Gastroesophageal sphincter (tissue), 4 donors: ENCODE measurements around the gene IRF5. TPM values are rescaled to one million over a fixed set of nuclear protein-coding genes. Genes with fewer than 3 reads are reported as not detected.
A peak's percentile ranks its signal among the peaks of the same experiment; 100 is the strongest.

ENCODE experiments used
- ATAC-seq: fragments of 150-250 bp; one replicate; pipeline ENCODE4 v1.9.1; 2016; ENCODE audit warnings: mild to moderate bottlenecking, moderate library complexity
- H3K27ac ChIP-seq, 4 donors: fragments of 200-600 bp; sonication (generic) in 3 of 4; 1 replicate in 3 of 4; 2 replicates in 1 of 4; pipeline ENCODE4 v1.5.1; 2016 to 2019
- H3K27me3 ChIP-seq: fragments of 200-600 bp; sonication (generic); one replicate; pipeline ENCODE4 v1.5.1; 2019
- H3K36me3 ChIP-seq, 2 donors: fragments of 200-600 bp; sonication (generic); one replicate each; pipeline ENCODE4 v1.5.1; 2019; ENCODE audit warnings: control low read depth in 1 of 2
- H3K4me1 ChIP-seq, 3 donors: fragments of 200-600 bp; sonication (generic); 1 replicate in 2 of 3; 2 replicates in 1 of 3; pipeline ENCODE4 v1.5.1; 2016 to 2019; ENCODE audit warnings: control low read depth in 2 of 3
- H3K4me3 ChIP-seq, 2 donors: fragments of 200-600 bp; sonication (generic); one replicate each; pipeline ENCODE4 v1.5.1; 2019; ENCODE audit warnings: mild to moderate bottlenecking in 1 of 2, moderate library complexity in 1 of 2
- H3K9me3 ChIP-seq, 3 donors: fragments of 200-600 bp; sonication (generic); one replicate each; pipeline ENCODE4 v1.5.1; 2017 to 2019; ENCODE audit warnings: control low read depth in 2 of 3
- EP300 ChIP-seq: sonication (generic); formaldehyde crosslinking; IDR thresholded peaks from one replicate; pipeline ENCODE4 v1.6.1; 2017; ENCODE audit warnings: antibody characterized with exemption, mild to moderate bottlenecking
- POLR2A ChIP-seq, 2 donors: fragments of 450-650 bp; IDR thresholded peaks; one replicate each; pipeline ENCODE4 v1.6.1; 2017; ENCODE audit warnings: antibody characterized with exemption in 2 of 2, mild to moderate bottlenecking in 2 of 2, moderate library complexity in 1 of 2
- POLR2AphosphoS5 ChIP-seq: sonication (generic); formaldehyde crosslinking; IDR thresholded peaks from one replicate; pipeline ENCODE4 v1.6.1; 2017; ENCODE audit warnings: antibody characterized with exemption
- WGBS, 2 donors: methylation state at CpG; one replicate each; pipeline ENCODE4 v1.1.5; 2018; ENCODE audit warnings: low coverage in 1 of 2; 5-methylcytosine and 5-hydroxymethylcytosine counted together
- total RNA-seq, 4 donors: library from RNA; depleted of rRNA; stranded (reverse); fragments of >200 nt; gene quantifications; one replicate each; pipeline ENCODE4 v1.1.0, GENCODE V29; 2016
- TF ChIP-seq, protein P1 (sequence below), 4 experiments: fragments of 200-600 bp in 2 of 4; fragments of 450-650 bp in 2 of 4; sonication (generic) in 1 of 4; IDR thresholded peaks; one replicate each; pipeline ENCODE4 v1.5.1; 2017 to 2019; ENCODE audit warnings: antibody characterized with exemption in 4 of 4, mild to moderate bottlenecking in 2 of 4, moderate library complexity in 2 of 4

Gene IRF5
- total RNA-seq, 4 donors from 2014 or later, result 6.6 to 10.1 (median 8.2) TPM

DNA sequence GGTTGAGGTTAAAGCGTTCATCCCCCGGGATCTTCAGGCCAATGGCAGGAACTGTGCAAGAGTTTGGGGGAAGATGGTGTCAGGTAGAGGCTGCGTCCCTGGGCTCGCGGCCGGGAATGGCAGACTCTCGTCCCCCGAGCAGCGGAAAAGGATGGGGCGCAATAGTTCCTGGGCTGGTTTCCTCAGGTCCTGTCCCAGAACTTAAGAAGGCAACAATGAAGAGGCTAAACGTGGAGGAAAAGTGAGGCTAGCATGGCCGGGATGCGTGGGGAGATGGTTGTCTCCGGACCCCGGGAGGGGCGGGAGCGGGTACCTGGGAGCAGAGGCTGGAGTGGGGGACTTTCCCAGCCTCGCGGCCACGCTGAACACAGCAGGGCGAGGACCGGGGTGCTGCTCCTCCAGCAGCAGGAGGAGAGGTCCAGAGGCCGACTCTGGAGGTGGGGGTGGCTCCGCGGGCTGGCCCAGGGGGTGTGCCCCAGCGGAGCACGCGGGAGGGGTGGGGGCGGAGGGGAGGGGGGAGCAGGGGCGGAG is 882 bp downstream of the IRF5 start:
- WGBS, 2 donors, result 2% methylated on average over 9 to 20 of the region's 30 CpGs
- H3K27ac ChIP-seq, result peak overlapping the region in 2 of 4 donors; percentile 43 to 73
- peak overlapping the region; percentile 22 to 58 for H3K4me3 ChIP-seq
- H3K9me3 ChIP-seq, result no peaks in the 10 kb centered on the region
- no peaks in the 10 kb centered on the region for H3K36me3 ChIP-seq
- peaks cover 0 to 21% (median 10%) of the 10 kb centered on the region in 3 donors for H3K4me1 ChIP-seq
- peaks cover 73% of the 10 kb centered on the region for H3K27me3 ChIP-seq
- TF ChIP-seq EP300 (no peak), POLR2A (IDR thresholded peaks at IDR 0.05) (no peak), POLR2AphosphoS5 (no peak)
- TF ChIP-seq, protein P1, sequence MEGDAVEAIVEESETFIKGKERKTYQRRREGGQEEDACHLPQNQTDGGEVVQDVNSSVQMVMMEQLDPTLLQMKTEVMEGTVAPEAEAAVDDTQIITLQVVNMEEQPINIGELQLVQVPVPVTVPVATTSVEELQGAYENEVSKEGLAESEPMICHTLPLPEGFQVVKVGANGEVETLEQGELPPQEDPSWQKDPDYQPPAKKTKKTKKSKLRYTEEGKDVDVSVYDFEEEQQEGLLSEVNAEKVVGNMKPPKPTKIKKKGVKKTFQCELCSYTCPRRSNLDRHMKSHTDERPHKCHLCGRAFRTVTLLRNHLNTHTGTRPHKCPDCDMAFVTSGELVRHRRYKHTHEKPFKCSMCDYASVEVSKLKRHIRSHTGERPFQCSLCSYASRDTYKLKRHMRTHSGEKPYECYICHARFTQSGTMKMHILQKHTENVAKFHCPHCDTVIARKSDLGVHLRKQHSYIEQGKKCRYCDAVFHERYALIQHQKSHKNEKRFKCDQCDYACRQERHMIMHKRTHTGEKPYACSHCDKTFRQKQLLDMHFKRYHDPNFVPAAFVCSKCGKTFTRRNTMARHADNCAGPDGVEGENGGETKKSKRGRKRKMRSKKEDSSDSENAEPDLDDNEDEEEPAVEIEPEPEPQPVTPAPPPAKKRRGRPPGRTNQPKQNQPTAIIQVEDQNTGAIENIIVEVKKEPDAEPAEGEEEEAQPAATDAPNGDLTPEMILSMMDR (IDR thresholded peaks at IDR 0.05), result no peak
- peak; percentile 13 for ATAC-seq

DNA sequence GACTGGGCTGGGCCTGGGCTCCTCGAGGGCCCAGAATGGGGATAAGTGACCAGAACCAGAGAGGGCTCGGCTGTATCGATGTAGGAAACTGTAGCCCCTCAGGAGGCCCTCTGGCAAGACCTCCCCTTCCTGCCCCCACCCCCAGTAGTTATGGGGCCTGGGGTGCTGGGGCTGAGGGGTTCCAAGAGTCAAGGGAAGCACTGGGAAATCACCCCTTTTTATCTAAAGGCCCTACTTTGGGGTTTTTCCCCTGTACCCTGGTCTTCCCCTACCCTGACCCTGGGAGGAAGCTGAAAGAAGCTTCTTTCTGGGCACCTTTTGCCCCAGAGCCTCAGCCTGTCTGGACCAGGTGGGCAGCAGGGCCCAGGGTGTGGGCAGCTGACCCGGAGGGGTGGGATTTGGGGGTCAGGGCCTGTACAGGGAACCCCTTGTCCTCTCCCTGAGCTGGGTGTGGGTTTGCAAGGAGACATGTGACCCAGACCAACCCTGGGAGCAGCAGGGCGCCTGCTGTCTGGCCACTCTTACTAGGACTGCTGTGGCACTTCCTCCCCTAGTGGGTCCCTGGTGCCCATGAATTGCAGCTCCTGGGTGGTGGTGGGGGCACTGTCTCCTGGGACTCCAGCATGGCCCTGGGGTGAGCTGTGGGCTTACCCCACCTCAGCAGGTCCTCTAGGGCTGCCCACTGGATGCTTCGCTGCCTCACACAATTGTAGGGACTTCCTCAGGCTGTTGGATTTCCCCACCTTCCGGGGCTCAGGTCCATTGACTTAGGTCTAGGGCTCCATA is 1.5 kb downstream of the IRF5 start:
- peak overlapping the region in 3 of 4 donors; percentile 3 to 43 (median 42) for H3K27ac ChIP-seq
- ATAC-seq, result no peak

DNA sequence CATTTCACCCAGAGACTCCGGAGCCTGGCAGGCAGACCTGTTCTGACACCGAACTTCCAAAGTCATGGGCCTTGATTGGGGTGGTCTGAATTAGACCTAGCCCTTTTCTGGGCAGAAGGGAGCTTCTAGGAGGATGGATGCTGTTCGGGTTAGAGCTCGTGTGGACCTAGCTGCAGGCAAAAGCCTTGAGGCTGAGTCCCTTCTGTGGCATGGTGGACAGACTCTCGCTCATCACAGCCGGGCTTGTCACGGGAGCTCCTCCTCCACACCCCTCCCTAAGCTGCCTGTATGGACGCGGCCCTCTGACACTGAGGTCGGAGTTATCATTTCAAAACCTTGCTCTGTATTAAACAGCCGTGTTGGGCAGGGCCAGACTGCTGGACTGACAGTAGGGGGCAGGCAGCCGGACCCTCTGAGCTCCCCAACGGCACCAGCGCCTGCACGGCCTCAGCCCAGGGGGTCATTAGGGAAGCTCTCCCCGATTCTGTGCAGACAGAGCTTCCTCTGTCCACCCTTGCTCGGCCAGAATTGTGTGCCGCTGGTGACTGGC is 2.2 kb downstream of the IRF5 start:
- ATAC-seq, result no peak
- H3K27ac ChIP-seq, result peak overlapping the region in 2 of 4 donors; percentile 3 to 47
- H3K36me3 ChIP-seq, result no peaks in the 10 kb centered on the region
- H3K4me3 ChIP-seq, result peak overlapping the region in 1 of 2 donors; percentile 58
- peaks cover 0 to 21% (median 10%) of the 10 kb centered on the region in 3 donors for H3K4me1 ChIP-seq
- peaks cover 61% of the 10 kb centered on the region for H3K27me3 ChIP-seq
- TF ChIP-seq, protein P1 (IDR thresholded peaks at IDR 0.05), result no peak
- TF ChIP-seq POLR2A (IDR thresholded peaks at IDR 0.05) (no peak), EP300 (no peak), POLR2AphosphoS5 (no peak)
- 73% methylated on average over 4 of the region's 18 CpGs; no CpG with 5 or more reads in 1 of the 2 donors for WGBS, 2 donors
- no peaks in the 10 kb centered on the region for H3K9me3 ChIP-seq

More for the DNA sequence above, 1.5 kb downstream of the IRF5 start:
- Histone ChIP-seq H3K4me3 (peak overlapping the region in 1 of 2 donors; percentile 58), H3K9me3 (no peaks in the 10 kb centered on the region), H3K36me3 (no peaks in the 10 kb centered on the region), H3K4me1 (peaks cover 0 to 21% (median 10%) of the 10 kb centered on the region in 3 donors), H3K27me3 (peaks cover 68% of the 10 kb centered on the region)
- 80% methylated on average over 1 of the region's 7 CpGs; no CpG with 5 or more reads in 1 of the 2 donors for WGBS, 2 donors
- TF ChIP-seq, protein P1 (IDR thresholded peaks at IDR 0.05), result no peak
- TF ChIP-seq POLR2A (IDR thresholded peaks at IDR 0.05) (no peak), POLR2AphosphoS5 (no peak)

DNA sequence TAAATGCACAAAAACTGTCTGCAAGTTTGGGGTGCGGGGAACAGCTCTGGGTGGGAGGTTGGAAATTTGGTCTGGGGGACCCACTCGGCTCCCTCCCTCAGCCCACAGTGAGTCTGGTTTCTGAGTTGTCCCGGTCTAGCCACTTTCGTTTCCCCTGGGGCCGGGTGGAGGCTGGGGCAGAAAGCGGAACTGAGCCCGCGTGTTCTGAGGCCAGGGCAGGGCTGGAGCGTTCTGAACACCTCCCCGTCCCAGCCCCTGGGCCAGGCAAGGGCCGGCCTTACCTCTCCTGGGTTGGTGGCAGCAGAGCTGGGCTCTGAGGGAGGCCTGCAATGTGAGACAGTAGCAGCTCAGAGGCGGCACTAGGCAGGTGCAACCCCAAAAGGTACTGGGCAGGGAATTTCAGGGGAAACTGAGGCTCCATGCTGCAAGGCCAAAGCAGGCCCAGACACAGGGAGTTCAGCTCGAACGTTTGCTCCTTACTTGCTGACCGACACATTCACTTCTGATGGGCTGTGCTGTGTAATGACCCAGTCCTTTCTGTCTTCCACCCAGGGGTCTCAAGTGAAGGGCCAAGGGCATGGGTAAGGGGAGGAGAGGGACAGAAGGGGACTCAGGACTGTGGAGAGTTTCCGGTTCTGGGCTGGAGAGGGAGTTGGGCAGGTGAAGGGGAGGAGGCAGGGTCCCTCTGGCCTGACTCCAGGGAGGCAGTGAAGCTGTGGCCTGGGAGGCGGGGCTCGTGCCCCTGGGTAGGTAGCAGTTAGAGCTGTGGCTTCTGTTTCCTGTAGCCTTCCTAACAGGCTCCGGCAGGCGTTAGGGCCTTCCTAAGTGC is 3.0 kb downstream of the IRF5 start:
- TF ChIP-seq EP300, result no peak
- Histone ChIP-seq H3K27me3 (peaks cover 56% of the 10 kb centered on the region), H3K4me3 (peak overlapping the region in 1 of 2 donors; percentile 58), H3K27ac (peak overlapping the region in 1 of 4 donors; percentile 47), H3K4me1 (peaks cover 0 to 21% (median 10%) of the 10 kb centered on the region in 3 donors), H3K9me3 (no peaks in the 10 kb centered on the region), H3K36me3 (no peaks in the 10 kb centered on the region)
- ATAC-seq, result peak; percentile 31
- 59 to 85% methylated on average over 2 to 4 of the region's 20 CpGs for WGBS, 2 donors
